A549 (cell line): Measurements from ENCODE around the gene HTR3D.

ENCODE experiments used
- CHD4 ChIP-seq: fragments of 200-600 bp; sonication (generic); IDR thresholded peaks from 2 replicates; pipeline ENCODE4 v1.6.1; 2016; ENCODE audit warnings: antibody characterized with exemption, mild to moderate bottlenecking, borderline replicate concordance
- ELK1 ChIP-seq: fragments of 150-350 bp; IDR thresholded peaks from 2 replicates; pipeline ENCODE4 v1.6.1; 2014; ENCODE audit warnings: low read depth, mild to moderate bottlenecking, low read length
- EP300 ChIP-seq, 2 experiments: fragments of >200 bp; sonication (Bioruptor Twin); formaldehyde crosslinking; IDR thresholded peaks; 2 replicates in 1 of 2; 3 replicates in 1 of 2; pipeline ENCODE4 v1.6.1; 2016 to 2017
- HMGXB4 ChIP-seq: fragments of 250-450 bp; sonication (Bioruptor Pico); IDR thresholded peaks from 2 replicates; pipeline ENCODE4 v1.5.0; 2021; ENCODE audit warnings: mild to moderate bottlenecking, moderate library complexity, borderline replicate concordance
- JUN ChIP-seq, 2 experiments: fragments of >200 bp; sonication (Bioruptor Twin); formaldehyde crosslinking; IDR thresholded peaks; 2 replicates in 1 of 2; 3 replicates in 1 of 2; pipeline ENCODE4 v1.6.1; 2016 to 2017
- KDM1A ChIP-seq: fragments of 200-600 bp; sonication (generic); IDR thresholded peaks from 2 replicates; pipeline ENCODE4 v1.6.1; 2016; ENCODE audit warnings: low read depth, mild to moderate bottlenecking
- MAZ ChIP-seq: fragments of 150-350 bp; IDR thresholded peaks from 2 replicates; pipeline ENCODE4 v1.6.1; 2014; ENCODE audit warnings: antibody characterized with exemption, low read depth, low read length, borderline replicate concordance
- POLR2A ChIP-seq: IDR thresholded peaks from 2 replicates; pipeline ENCODE4 v1.6.1; 2012; ENCODE audit warnings: mild to moderate bottlenecking, low read length
- TF ChIP-seq, protein P1 (sequence below): fragments of >200 bp; sonication (Bioruptor Twin); formaldehyde crosslinking; IDR thresholded peaks from 3 replicates; pipeline ENCODE4 v1.5.1; 2016
- TF ChIP-seq, protein P2 (sequence below): fragments of >200 bp; sonication (Bioruptor Twin); formaldehyde crosslinking; IDR thresholded peaks from 3 replicates; pipeline ENCODE4 v1.6.1; 2016
- TF ChIP-seq, protein P3 (sequence below): IDR thresholded peaks from 2 replicates; pipeline ENCODE4 v1.6.1; 2012

DNA sequence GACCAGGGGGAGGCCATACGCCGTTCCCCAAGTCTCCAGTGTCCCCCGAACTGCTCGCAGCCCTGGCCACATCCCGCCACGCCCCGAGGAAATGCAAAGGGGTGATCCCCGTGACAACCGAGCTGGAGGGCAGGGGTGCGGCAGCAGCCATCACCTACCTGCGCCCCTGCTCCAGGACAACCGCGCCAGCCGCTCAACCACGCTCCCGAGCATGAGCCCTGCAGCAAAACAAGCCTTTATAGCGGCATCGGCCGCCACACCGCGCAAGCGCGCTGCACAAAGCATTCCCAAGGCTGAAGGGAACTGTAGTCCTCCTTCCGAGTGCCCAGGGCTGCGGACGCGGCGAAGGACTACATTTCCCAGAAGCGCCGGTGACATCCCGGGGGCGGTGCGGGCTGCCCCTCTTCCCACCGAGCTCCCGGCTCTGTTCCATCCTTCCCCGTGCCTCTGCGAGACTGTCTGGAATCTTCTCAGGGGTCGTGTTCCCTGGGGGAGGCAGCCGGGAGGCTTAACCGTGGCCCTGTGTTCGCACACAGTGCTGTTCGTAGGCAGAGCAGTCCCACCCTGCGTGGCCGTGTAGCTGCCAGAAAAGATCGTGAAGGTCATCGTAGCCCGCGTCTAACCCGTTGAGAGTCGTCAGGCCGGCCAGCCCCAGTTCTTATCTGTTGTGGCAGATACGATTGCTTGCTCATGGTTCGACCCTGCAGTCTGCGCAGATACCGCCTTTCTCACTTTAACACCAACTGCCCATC lies 13.7 kb upstream of the HTR3D start, which contains the start of gene ABCC5:
- TF ChIP-seq, protein P1, sequence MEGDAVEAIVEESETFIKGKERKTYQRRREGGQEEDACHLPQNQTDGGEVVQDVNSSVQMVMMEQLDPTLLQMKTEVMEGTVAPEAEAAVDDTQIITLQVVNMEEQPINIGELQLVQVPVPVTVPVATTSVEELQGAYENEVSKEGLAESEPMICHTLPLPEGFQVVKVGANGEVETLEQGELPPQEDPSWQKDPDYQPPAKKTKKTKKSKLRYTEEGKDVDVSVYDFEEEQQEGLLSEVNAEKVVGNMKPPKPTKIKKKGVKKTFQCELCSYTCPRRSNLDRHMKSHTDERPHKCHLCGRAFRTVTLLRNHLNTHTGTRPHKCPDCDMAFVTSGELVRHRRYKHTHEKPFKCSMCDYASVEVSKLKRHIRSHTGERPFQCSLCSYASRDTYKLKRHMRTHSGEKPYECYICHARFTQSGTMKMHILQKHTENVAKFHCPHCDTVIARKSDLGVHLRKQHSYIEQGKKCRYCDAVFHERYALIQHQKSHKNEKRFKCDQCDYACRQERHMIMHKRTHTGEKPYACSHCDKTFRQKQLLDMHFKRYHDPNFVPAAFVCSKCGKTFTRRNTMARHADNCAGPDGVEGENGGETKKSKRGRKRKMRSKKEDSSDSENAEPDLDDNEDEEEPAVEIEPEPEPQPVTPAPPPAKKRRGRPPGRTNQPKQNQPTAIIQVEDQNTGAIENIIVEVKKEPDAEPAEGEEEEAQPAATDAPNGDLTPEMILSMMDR: peak; percentile 23; the same call in 1 of the 3 replicates
- no peak for TF ChIP-seq ELK1
- peak in 1 of 2 experiments; percentile 40; a peak in 2 of 5 replicates for TF ChIP-seq JUN (IDR thresholded peaks at IDR 0.05)
- no peak for TF ChIP-seq EP300 (IDR thresholded peaks at IDR 0.05)
- no peak for TF ChIP-seq MAZ
- TF ChIP-seq, protein P2, sequence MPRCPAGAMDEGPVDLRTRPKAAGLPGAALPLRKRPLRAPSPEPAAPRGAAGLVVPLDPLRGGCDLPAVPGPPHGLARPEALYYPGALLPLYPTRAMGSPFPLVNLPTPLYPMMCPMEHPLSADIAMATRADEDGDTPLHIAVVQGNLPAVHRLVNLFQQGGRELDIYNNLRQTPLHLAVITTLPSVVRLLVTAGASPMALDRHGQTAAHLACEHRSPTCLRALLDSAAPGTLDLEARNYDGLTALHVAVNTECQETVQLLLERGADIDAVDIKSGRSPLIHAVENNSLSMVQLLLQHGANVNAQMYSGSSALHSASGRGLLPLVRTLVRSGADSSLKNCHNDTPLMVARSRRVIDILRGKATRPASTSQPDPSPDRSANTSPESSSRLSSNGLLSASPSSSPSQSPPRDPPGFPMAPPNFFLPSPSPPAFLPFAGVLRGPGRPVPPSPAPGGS: peak; percentile 62; the same call in 1 of the 3 replicates
- peak; percentile 76 for TF ChIP-seq POLR2A
- TF ChIP-seq KDM1A: no peak
- no peak for TF ChIP-seq CHD4
- TF ChIP-seq, protein P3, sequence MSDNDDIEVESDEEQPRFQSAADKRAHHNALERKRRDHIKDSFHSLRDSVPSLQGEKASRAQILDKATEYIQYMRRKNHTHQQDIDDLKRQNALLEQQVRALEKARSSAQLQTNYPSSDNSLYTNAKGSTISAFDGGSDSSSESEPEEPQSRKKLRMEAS: peak; percentile 38; the same call in 1 of the 2 replicates
- TF ChIP-seq HMGXB4: no peak
